Panc1 (cell line): ENCODE data around the gene SSC4D. TPM values are rescaled to one million over a fixed set of nuclear protein-coding genes. Genes with fewer than 3 reads are reported as not detected.

Source experiments
- ATAC-seq: fragments of 200-7000 bp; cut with Tn5 transposase; 2 replicates; pipeline ENCODE4 v1.9.1; 2020; ENCODE audit warnings: mild to moderate bottlenecking, moderate library complexity
- BruUV-seq: library from RNA; stranded (reverse); fragments of 400-500 nt; replicated peaks from 2 replicates; lab custom pipeline; 2021; lab: Mats Ljungman, UMichigan
- CTCF ChIA-PET: fragments of 300-600 bp; sonication (Branson Sonifier 250); formaldehyde crosslinking; loops from one replicate; lab custom pipeline; 2022; ENCODE audit warnings: antibody characterized with exemption; lab: Charles Lee
- POLR2A ChIA-PET: fragments of 300-600 bp; sonication (Branson Sonifier 250); formaldehyde crosslinking; loops from one replicate; lab custom pipeline; 2022; ENCODE audit warnings: antibody characterized with exemption; lab: Charles Lee
- DNase-seq: peaks from one replicate; pipeline ENCODE4 v3.0.0-alpha.2; 2010; ENCODE audit warnings: low read depth, low spot score
- H3K27ac ChIP-seq: 2 replicates; pipeline ENCODE4 v1.5.1; 2011; ENCODE audit warnings: mild to moderate bottlenecking, low read length, inconsistent platforms
- H3K27me3 ChIP-seq: fragments of 200-500 bp; sonication (Bioruptor generic); 2 replicates; pipeline ENCODE4 v1.6.0; 2014; ENCODE audit warnings: low read length, inconsistent platforms; ENCODE audit not compliant: control insufficient read depth, insufficient read depth
- H3K36me3 ChIP-seq: fragments of 200-500 bp; sonication (Bioruptor generic); 2 replicates; pipeline ENCODE4 v1.5.1; 2014; ENCODE audit warnings: inconsistent platforms, mild to moderate bottlenecking, low read length, moderate library complexity; ENCODE audit not compliant: control insufficient read depth, insufficient read depth
- H3K4me1 ChIP-seq: 2 replicates; pipeline ENCODE4 v1.5.1; 2011; ENCODE audit warnings: inconsistent platforms, mild to moderate bottlenecking, low read length, moderate library complexity; ENCODE audit not compliant: control insufficient read depth, insufficient read depth
- H3K4me3 ChIP-seq, 2 experiments: 2 replicates each; pipeline ENCODE4 v1.5.1; 2011 to 2012; ENCODE audit warnings: low read depth in 2 of 2, low read length in 2 of 2, mild to moderate bottlenecking in 2 of 2, inconsistent platforms in 1 of 2, moderate library complexity in 1 of 2
- H3K9me3 ChIP-seq: fragments of 200-500 bp; sonication (Bioruptor generic); 2 replicates; pipeline ENCODE4 v1.5.1; 2014; ENCODE audit warnings: low read depth, mild to moderate bottlenecking, inconsistent platforms, low read length, moderate library complexity; ENCODE audit not compliant: control insufficient read depth, insufficient read depth
- POLR2AphosphoS5 ChIP-seq: IDR thresholded peaks from 2 replicates; pipeline ENCODE4 v1.6.1; 2012; ENCODE audit warnings: mild to moderate bottlenecking, low read depth, low read length, moderate library complexity
- REST ChIP-seq, 2 experiments: IDR thresholded peaks; 2 replicates each; pipeline ENCODE4 v1.6.1; 2011 to 2012; ENCODE audit warnings: low read depth in 2 of 2, control low read depth in 1 of 2, low read length in 1 of 2, mild to moderate bottlenecking in 1 of 2, moderate library complexity in 1 of 2; ENCODE audit not compliant: insufficient read depth in 1 of 2
- SIN3A ChIP-seq: IDR thresholded peaks from 2 replicates; pipeline ENCODE4 v1.6.1; 2012; ENCODE audit warnings: low read depth, mild to moderate bottlenecking, low read length, moderate library complexity, borderline replicate concordance; ENCODE audit not compliant: insufficient read depth
- TCF7L2 ChIP-seq: IDR thresholded peaks from 2 replicates; pipeline ENCODE4 v1.6.1; 2011; ENCODE audit warnings: mild to moderate bottlenecking, low read depth, low read length, inconsistent platforms
- in situ Hi-C: cut with HindIII; loops from 2 replicates; pipeline ENCODE4 v1.10.0; 2016; ENCODE audit warnings: low sequenced_read_pairs, low pct_unique_long_range_greater_than_20kb
- intact Hi-C: fragments of 100-400 bp; cut with micrococcal nuclease; formaldehyde crosslinking; loops from one replicate; pipeline ENCODE4 v1.10.0; 2022; ENCODE audit not compliant: unreplicated experiment
- total RNA-seq: library from RNA; stranded (reverse); gene quantifications from one replicate; pipeline ENCODE4 v1.2.1, GENCODE V29; 2021; ENCODE audit not compliant: unreplicated experiment
- TF ChIP-seq, protein P1 (sequence below): fragments of 450-650 bp; IDR thresholded peaks from 2 replicates; pipeline ENCODE4 v1.5.1; 2017; ENCODE audit warnings: mild to moderate bottlenecking

SSC4D gene
- total RNA-seq, 1 experiment from 2014 or later, result 1.6 TPM

GRCh38 chr7:76412249-76412648 is 2.8 kb upstream of the SSC4D start:
- H3K27ac ChIP-seq, result no peak overlapping the region
- in situ Hi-C loops, result no loop called here
- ATAC-seq, result no peak
- TF ChIP-seq, protein P1, sequence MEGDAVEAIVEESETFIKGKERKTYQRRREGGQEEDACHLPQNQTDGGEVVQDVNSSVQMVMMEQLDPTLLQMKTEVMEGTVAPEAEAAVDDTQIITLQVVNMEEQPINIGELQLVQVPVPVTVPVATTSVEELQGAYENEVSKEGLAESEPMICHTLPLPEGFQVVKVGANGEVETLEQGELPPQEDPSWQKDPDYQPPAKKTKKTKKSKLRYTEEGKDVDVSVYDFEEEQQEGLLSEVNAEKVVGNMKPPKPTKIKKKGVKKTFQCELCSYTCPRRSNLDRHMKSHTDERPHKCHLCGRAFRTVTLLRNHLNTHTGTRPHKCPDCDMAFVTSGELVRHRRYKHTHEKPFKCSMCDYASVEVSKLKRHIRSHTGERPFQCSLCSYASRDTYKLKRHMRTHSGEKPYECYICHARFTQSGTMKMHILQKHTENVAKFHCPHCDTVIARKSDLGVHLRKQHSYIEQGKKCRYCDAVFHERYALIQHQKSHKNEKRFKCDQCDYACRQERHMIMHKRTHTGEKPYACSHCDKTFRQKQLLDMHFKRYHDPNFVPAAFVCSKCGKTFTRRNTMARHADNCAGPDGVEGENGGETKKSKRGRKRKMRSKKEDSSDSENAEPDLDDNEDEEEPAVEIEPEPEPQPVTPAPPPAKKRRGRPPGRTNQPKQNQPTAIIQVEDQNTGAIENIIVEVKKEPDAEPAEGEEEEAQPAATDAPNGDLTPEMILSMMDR, result no peak
- no peak for TF ChIP-seq TCF7L2
- TF ChIP-seq POLR2AphosphoS5, result no peak
- TF ChIP-seq REST (IDR thresholded peaks at IDR 0.05; ENCODE audit: insufficient read depth in 1 of 2, low read depth in 2 of 2, low read length in 1 of 2), result no peak
- TF ChIP-seq SIN3A, result no peak
- H3K4me1 ChIP-seq, result no peaks in the 10 kb centered on the region
- CTCF ChIA-PET, result interaction anchor here (0.6 kb wide), 1 partner anchor 199 kb away, joined by 3 read pairs; no protein-coding TSS in a partner anchor
- no peaks in the 10 kb centered on the region for H3K9me3 ChIP-seq
- POLR2A ChIA-PET, result interaction anchor here (0.7 kb wide), 1 partner anchor 75 kb away, joined by 4 read pairs; no protein-coding TSS in a partner anchor
- no TSS peak for BruUV-seq
- DNase-seq, result no peak
- H3K4me3 ChIP-seq, result no peak overlapping the region
- intact Hi-C loops, result no loop called here
- H3K27me3 ChIP-seq, result no peaks in the 10 kb centered on the region
- no peaks in the 10 kb centered on the region for H3K36me3 ChIP-seq

DNA sequence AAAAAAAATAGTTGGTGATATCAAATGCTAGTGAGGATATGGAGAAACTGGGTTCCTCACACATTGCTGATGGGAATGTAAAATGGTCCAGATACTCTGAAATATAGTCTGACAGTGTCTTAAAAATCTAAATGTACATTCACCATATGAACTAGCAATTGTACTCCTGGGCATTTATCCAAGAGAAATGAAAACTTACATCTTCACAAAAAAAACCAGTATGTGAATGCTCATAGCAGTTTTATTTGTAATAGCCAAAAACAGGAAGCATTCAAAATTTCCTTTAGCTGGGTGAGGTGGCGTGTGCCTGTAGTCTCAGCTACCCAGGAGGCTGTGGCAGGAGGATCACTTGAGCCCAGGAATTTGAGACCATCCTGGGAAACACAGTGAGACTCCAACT is 2.1 kb upstream of the SSC4D start:
- ATAC-seq, result no peak
- POLR2A ChIA-PET, result no interaction called here
- no peak for DNase-seq
- no peak overlapping the region for H3K4me3 ChIP-seq
- no peaks in the 10 kb centered on the region for H3K9me3 ChIP-seq
- H3K36me3 ChIP-seq, result no peaks in the 10 kb centered on the region
- no peaks in the 10 kb centered on the region for H3K4me1 ChIP-seq
- no peaks in the 10 kb centered on the region for H3K27me3 ChIP-seq
- H3K27ac ChIP-seq, result no peak overlapping the region
- CTCF ChIA-PET, result no interaction called here
- intact Hi-C loops, result no loop called here
- no peak for TF ChIP-seq SIN3A
- TF ChIP-seq TCF7L2, result no peak
- TF ChIP-seq REST (IDR thresholded peaks at IDR 0.05; ENCODE audit: insufficient read depth in 1 of 2, low read depth in 2 of 2, low read length in 1 of 2), result no peak
- no peak for TF ChIP-seq POLR2AphosphoS5
- in situ Hi-C loops, result no loop called here
- BruUV-seq, result TSS peak; percentile 40
